Measurements from ENCODE around the gene RSRC1.

DNA sequence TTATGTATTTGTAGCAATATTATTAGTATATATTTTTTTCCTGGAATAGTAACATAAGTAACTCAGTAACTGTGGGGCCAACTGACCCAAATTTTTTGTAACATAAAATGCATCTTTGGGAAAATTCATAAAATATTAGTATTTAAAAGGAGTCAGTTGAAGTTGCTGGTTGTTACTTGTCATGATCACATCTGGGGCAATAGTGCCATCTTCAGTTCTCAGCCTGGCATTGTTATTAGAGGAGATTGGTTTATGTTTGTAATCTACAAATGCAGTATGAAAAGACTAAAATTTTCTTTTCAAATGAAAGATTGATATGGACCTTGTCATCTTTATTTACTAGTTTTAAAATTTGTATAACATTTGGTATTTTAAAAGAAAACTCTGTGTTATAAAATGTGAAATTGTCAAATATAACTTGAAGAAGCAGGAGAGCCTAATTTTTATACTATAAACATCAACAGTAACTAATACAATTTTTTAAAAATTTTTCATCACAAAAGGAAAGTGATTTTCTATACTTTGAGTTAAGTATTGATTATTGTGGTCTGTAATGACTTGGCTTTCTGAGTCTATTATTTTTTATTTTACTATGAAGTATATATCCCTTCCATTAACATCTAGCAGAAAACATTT is 422.3 kb downstream of the RSRC1 start:
- TF ChIP-seq POLR2AphosphoS5 (IDR thresholded peaks at IDR 0.05; ENCODE audit: low read depth, low read length) (no peak), POLR2A (IDR thresholded peaks at IDR 0.05; ENCODE audit: low read depth, low read length) (no peak)
